ENCODE data around the gene CALN1. TPM values are rescaled to one million over a fixed set of nuclear protein-coding genes. Genes with fewer than 3 reads are reported as not detected.

Gene CALN1
- total and polyA plus RNA-seq, 2 of the 8 experiments (the other 6 are each of a cell fraction or from before 2014, with no cell fraction given) = 6.4 to 15.2 TPM

- H2AK5ac ChIP-seq (ENCODE audit: low read depth, low read length) = no peak overlapping the region
- H3K23ac ChIP-seq (ENCODE audit: insufficient read length) = no peak overlapping the region
- H4K5ac ChIP-seq (ENCODE audit: insufficient read length, low read depth, low read length) = no peak overlapping the region
- H3K4ac ChIP-seq (replicated peaks; ENCODE audit: insufficient read length, low read depth, low read length) = no peak overlapping the region
- no peaks in the 10 kb centered on the region for H3K79me1 ChIP-seq (ENCODE audit: low read depth, low read length)
- H3K9ac ChIP-seq (replicated peaks in 1 of 4; ENCODE audit: extremely low read depth in 1 of 4, low read depth in 3 of 4, low read length in 3 of 4) = no peak overlapping the region
- CTCF ChIA-PET (ENCODE audit: partially characterized antibody) = interaction anchor here (1.1 kb wide), 1 partner anchor 20 kb away, joined by 5 read pairs; no protein-coding TSS in a partner anchor
- H2BK15ac ChIP-seq (ENCODE audit: low read length) = no peak overlapping the region
- no peak overlapping the region for H2AFZ ChIP-seq (ENCODE audit: low read length)
- H4K8ac ChIP-seq (ENCODE audit: extremely low read depth, insufficient read depth, low read length) = no peak overlapping the region
- no peak overlapping the region for H2BK20ac ChIP-seq (ENCODE audit: low read length)
- FAIRE-seq (no peak), DNase-seq (ENCODE audit: low read depth in 1 of 2, low spot score in 2 of 2) (no peak)
- H3K23me2 ChIP-seq (ENCODE audit: low read depth, low read length) = no peaks in the 10 kb centered on the region
- TF ChIP-seq TAF1 (IDR thresholded peaks at IDR 0.05; ENCODE audit: low read depth, low read length) (no peak), YY1 (IDR thresholded peaks at IDR 0.05; ENCODE audit: low read depth, low read length) (no peak), SIX5 (IDR thresholded peaks at IDR 0.05; ENCODE audit: low read depth, low read length) (no peak), RFX5 (IDR thresholded peaks at IDR 0.05; ENCODE audit: borderline replicate concordance, low read depth, low read length) (no peak), SRF (IDR thresholded peaks at IDR 0.05; ENCODE audit: low read depth, low read length) (no peak), POLR2AphosphoS5 (IDR thresholded peaks at IDR 0.05; ENCODE audit: low read depth, low read length) (no peak), JUND (IDR thresholded peaks at IDR 0.05; ENCODE audit: low read length) (no peak), CTBP2 (IDR thresholded peaks at IDR 0.05; ENCODE audit: borderline replicate concordance, insufficient read depth, insufficient read length, low read length) (no peak), HDAC2 (IDR thresholded peaks at IDR 0.05; ENCODE audit: borderline replicate concordance in 1 of 2, low read depth in 2 of 2, low read length in 2 of 2) (no peak), ATF3 (IDR thresholded peaks at IDR 0.05; ENCODE audit: insufficient read depth, low read depth, low read length) (no peak), GABPA (IDR thresholded peaks at IDR 0.05; ENCODE audit: borderline replicate concordance, insufficient read depth, low read length) (no peak)
- H2BK5ac ChIP-seq (ENCODE audit: low read depth, low read length) = no peak overlapping the region
- POLR2A ChIA-PET (ENCODE audit: partially characterized antibody) = no interaction called here
- no peak overlapping the region for H3K14ac ChIP-seq (ENCODE audit: insufficient read length)
- no peak overlapping the region for H4K91ac ChIP-seq (replicated peaks; ENCODE audit: insufficient read length, low read length)
- WGBS, 2 experiments (ENCODE audit: extremely low coverage in 1 of 2, insufficient coverage in 1 of 2, insufficient read length in 1 of 2, insufficient replicate concordance in 2 of 2, low coverage in 1 of 2, low lambda C conversion rate in 2 of 2, missing lambda C conversion rate in 1 of 2) = 89% methylated on average over 1 of the region's 1 CpG; no CpG with 5 or more reads in 1 of the 2 experiments
- 0 out of 7 replicates have a peak, but pooled peaks cover 0 to under 1% (median 0%) of the 10 kb centered on the region in 4 experiments for H3K4me1 ChIP-seq (replicated peaks in 1 of 4; ENCODE audit: control insufficient read depth in 3 of 4, insufficient read depth in 4 of 4, low read length in 3 of 4)
- no peaks in the 10 kb centered on the region for H3K27me3 ChIP-seq (replicated peaks in 1 of 4; ENCODE audit: control insufficient read depth in 3 of 4, extremely low read depth in 1 of 4, insufficient read depth in 3 of 4, low read length in 3 of 4)
- H3K9me3 ChIP-seq (ENCODE audit: insufficient read depth in 2 of 2, low read depth in 1 of 2, low read length in 1 of 2) = no peaks in the 10 kb centered on the region
- H3K4me3 ChIP-seq (ENCODE audit: extremely low read depth in 1 of 4, insufficient read depth in 2 of 4, low read depth in 3 of 4, low read length in 4 of 4) = no peak overlapping the region
- no peak overlapping the region for H3K27ac ChIP-seq (ENCODE audit: low read depth, low read length)
- no peaks in the 10 kb centered on the region for H4K20me1 ChIP-seq (replicated peaks in 1 of 2; ENCODE audit: control insufficient read depth in 1 of 2, insufficient read depth in 2 of 2, low read length in 2 of 2)
- no peak overlapping the region for H3K18ac ChIP-seq (ENCODE audit: extremely low read depth, low read length)
- H3K4me2 ChIP-seq (ENCODE audit: insufficient read depth in 1 of 2, low read depth in 2 of 2, low read length in 2 of 2) = no peak overlapping the region
- no peak overlapping the region for H3K56ac ChIP-seq (replicated peaks; ENCODE audit: insufficient read length, low read depth, low read length)
- H2BK12ac ChIP-seq (ENCODE audit: low read depth, low read length) = no peak overlapping the region
- no peaks in the 10 kb centered on the region for H3K36me3 ChIP-seq (ENCODE audit: control insufficient read depth in 2 of 4, insufficient read depth in 4 of 4, low read length in 3 of 4)
- H2BK120ac ChIP-seq (replicated peaks; ENCODE audit: low read depth, low read length) = no peak overlapping the region
- no peaks in the 10 kb centered on the region for H3K79me2 ChIP-seq (ENCODE audit: control insufficient read depth in 1 of 2, insufficient read depth in 2 of 2, low read length in 2 of 2)
These were observed 506.3 kb downstream of the CALN1 start for GRCh38 chr7:71905821-71906220.

All from H1 (cell line).